ENCODE results near the gene SMAD4. TPM values are rescaled to one million over a fixed set of nuclear protein-coding genes. Genes with fewer than 3 reads are reported as not detected.
"Not testable (repeated sequence)": the region's sequence is repeated elsewhere in the genome, so short reads cannot be mapped to it uniquely, and the experiment has no call there.

Gene SMAD4
- total RNA-seq, 2 donors from 2014 or later: 132 to 133 TPM

DNA sequence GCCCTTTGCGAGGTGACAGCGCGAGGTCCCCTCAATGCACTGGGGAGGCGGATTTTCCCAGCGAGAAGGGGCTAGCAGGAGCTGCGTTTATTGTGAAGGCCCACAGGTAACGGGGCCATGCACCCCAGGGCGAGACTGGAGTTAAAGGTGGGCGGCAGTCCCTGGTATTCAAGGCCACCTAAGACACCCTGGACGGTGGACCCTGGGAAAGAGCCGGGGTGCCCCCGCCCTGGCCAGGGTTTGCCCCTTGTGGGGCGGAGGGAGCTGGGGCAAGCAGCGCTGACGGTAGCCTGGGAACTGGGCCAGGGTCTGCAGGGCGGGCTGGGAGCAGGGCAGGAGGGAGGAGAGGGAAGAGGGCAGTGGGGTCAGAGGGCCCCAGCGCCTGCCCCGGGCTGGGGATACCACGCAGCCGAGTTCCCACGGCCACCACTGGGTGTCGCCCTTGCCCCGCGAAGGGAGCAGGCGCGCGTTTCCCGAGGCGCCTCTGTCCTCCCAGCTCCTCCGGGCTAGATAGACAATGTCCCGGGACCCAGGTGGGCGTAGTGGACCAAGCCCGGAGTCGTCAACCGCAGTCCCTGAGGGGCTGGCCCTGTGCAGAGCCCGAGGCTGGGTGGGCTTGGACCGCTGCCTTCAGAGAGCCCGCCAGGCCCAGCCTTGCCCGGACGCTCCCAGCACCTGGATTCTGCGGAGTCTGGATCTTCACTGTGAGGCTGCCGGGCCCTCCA, 80.2 kb downstream of the SMAD4 start:
- DNase-seq: peak; percentile 94
- TF ChIP-seq, protein P1, sequence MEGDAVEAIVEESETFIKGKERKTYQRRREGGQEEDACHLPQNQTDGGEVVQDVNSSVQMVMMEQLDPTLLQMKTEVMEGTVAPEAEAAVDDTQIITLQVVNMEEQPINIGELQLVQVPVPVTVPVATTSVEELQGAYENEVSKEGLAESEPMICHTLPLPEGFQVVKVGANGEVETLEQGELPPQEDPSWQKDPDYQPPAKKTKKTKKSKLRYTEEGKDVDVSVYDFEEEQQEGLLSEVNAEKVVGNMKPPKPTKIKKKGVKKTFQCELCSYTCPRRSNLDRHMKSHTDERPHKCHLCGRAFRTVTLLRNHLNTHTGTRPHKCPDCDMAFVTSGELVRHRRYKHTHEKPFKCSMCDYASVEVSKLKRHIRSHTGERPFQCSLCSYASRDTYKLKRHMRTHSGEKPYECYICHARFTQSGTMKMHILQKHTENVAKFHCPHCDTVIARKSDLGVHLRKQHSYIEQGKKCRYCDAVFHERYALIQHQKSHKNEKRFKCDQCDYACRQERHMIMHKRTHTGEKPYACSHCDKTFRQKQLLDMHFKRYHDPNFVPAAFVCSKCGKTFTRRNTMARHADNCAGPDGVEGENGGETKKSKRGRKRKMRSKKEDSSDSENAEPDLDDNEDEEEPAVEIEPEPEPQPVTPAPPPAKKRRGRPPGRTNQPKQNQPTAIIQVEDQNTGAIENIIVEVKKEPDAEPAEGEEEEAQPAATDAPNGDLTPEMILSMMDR (conservative IDR thresholded peaks at IDR 0.05): peak; percentile 97
- peaks cover 3% of the 10 kb centered on the region for H3K27me3 Mint-ChIP-seq (ENCODE audit: insufficient read depth)
- Histone ChIP-seq H3K36me3 (ENCODE audit: control insufficient read depth, insufficient read depth, low read length) (no peaks in the 10 kb centered on the region), H3K4me3 (ENCODE audit: low read length) (no peak overlapping the region), H3K27ac (ENCODE audit: low read depth, low read length) (no peak overlapping the region), H3K9ac (ENCODE audit: extremely low read depth, low read length, poor library complexity, severe bottlenecking) (no peak overlapping the region), H3K27me3 (ENCODE audit: control insufficient read depth, insufficient read depth, low read length, poor library complexity, severe bottlenecking) (no peaks in the 10 kb centered on the region), H3K4me1 (ENCODE audit: control insufficient read depth, insufficient read depth, low read length) (peaks cover 2% of the 10 kb centered on the region), H3K9me3 (ENCODE audit: control insufficient read depth, low read length) (no peaks in the 10 kb centered on the region)
- 51 to 83% methylated on average over 20 to 42 of the region's 42 CpGs for WGBS, 2 experiments (ENCODE audit: insufficient coverage in 1 of 2, insufficient read length in 1 of 2)
- H3K27ac Mint-ChIP-seq: no peak overlapping the region
- no peak overlapping the region for H3K4me3 Mint-ChIP-seq
- no peaks in the 10 kb centered on the region for H3K36me3 Mint-ChIP-seq (ENCODE audit: low read depth)
- H3K4me1 Mint-ChIP-seq: no peaks in the 10 kb centered on the region
- H3K9me3 Mint-ChIP-seq: peaks cover 25% of the 10 kb centered on the region

DNA sequence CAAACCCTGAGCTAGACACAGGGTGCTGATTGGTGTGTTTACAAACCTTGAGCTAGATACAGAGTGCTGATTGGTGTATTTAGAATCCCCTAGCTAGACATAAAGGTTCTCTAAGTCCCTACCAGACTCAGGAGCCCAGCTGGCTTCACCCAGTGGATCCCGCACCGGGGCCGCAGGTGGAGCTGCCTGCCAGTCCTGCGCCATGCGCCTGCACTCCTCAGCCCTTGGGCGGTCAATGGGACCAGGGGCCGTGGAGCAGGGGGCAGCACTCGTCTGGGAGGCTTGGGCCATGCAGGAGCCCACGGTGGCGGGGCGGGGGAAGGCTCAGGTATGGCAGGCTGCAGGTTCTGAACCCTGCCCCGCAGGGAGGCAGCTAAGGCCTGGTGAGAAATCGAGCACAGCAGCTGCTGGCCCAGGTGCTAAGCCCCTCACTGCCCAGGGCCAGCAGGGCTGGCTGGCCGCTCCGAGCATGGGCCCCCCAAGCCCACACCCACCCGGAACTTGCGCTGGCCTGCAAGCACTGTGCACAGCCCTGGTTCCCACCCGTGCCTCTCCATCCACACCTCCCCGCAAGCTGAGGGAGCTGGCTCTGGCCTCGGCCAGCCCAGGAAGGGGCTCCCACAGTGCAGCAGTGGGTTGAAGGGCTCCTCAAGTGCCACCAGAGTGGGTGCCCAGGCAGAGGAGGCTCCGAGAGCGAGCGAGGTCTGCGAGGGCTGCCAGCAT, 81.8 kb downstream of the SMAD4 start:
- H3K4me1 Mint-ChIP-seq; H3K27ac Mint-ChIP-seq; H3K27me3 Mint-ChIP-seq (ENCODE audit: insufficient read depth); H3K27ac ChIP-seq (ENCODE audit: low read depth, low read length); H3K36me3 Mint-ChIP-seq (ENCODE audit: low read depth); H3K4me3 Mint-ChIP-seq; H3K27me3 ChIP-seq (ENCODE audit: control insufficient read depth, insufficient read depth, low read length, poor library complexity, severe bottlenecking); H3K36me3 ChIP-seq (ENCODE audit: control insufficient read depth, insufficient read depth, low read length); H3K9ac ChIP-seq (ENCODE audit: extremely low read depth, low read length, poor library complexity, severe bottlenecking); H3K9me3 ChIP-seq (ENCODE audit: control insufficient read depth, low read length); H3K4me3 ChIP-seq (ENCODE audit: low read length); H3K4me1 ChIP-seq (ENCODE audit: control insufficient read depth, insufficient read depth, low read length): not testable (repeated sequence)
- DNase-seq: peak; percentile 18
- H3K9me3 Mint-ChIP-seq: peaks cover 25% of the 10 kb centered on the region
- 97 to 100% methylated on average over 14 to 24 of the region's 24 CpGs for WGBS, 2 experiments (ENCODE audit: insufficient coverage in 1 of 2, insufficient read length in 1 of 2)

DNA sequence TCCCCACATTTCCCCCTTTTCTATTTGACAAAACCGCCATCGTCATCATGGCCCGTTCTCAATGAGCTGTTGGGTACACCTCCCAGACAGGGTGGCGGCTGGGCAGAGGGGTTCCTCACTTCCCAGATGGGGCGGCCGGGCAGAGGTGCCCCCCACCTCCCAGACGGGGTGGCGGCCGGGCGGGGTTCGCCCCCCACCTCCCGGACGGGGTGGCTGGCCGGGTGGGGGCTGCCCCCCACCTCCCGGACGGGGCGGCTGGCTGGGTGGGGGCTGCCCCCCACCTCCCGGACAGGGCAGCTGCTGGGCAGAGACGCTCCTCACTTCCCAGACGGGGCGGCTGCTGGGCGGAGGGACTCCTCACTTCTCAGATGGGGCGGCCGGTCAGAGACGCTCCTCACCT, 87.0 kb downstream of the SMAD4 start:
- not testable (repeated sequence) for H3K9ac ChIP-seq (ENCODE audit: extremely low read depth, low read length, poor library complexity, severe bottlenecking); H3K36me3 Mint-ChIP-seq (ENCODE audit: low read depth); H3K4me1 Mint-ChIP-seq; H3K27me3 Mint-ChIP-seq (ENCODE audit: insufficient read depth); H3K36me3 ChIP-seq (ENCODE audit: control insufficient read depth, insufficient read depth, low read length); H3K4me1 ChIP-seq (ENCODE audit: control insufficient read depth, insufficient read depth, low read length); H3K27me3 ChIP-seq (ENCODE audit: control insufficient read depth, insufficient read depth, low read length, poor library complexity, severe bottlenecking); H3K4me3 ChIP-seq (ENCODE audit: low read length); H3K9me3 ChIP-seq (ENCODE audit: control insufficient read depth, low read length); DNase-seq; H3K4me3 Mint-ChIP-seq; H3K27ac Mint-ChIP-seq; H3K27ac ChIP-seq (ENCODE audit: low read depth, low read length)
- peaks cover 52% of the 10 kb centered on the region for H3K9me3 Mint-ChIP-seq
- 96 to 100% methylated on average over 1 to 23 of the region's 25 CpGs for whole genome bisulfite sequencing, 2 experiments (ENCODE audit: insufficient coverage in 1 of 2, insufficient read length in 1 of 2)

DNA sequence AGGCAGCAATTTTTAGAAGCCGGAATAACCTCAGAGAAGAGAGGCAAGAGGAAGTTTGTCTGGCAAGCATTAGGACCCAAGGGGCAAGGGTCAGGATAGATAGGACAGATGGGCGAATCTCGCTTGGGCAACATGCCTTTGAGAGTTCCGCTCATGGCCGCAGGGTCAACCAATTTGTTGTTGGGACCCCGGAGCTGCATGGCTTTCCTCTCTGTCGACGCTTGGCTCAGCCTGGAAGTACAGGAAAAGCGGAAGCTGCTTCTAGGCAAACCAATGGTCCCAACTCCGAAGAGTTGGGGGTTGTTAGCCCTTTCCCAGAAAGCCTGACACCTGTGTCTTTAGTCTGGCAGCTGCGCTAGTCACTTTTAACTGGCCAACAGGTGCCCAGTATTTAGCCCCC, 89.5 kb downstream of the SMAD4 start:
- H3K9me3 Mint-ChIP-seq: peaks cover 42% of the 10 kb centered on the region
- H3K4me3 Mint-ChIP-seq; H3K36me3 ChIP-seq (ENCODE audit: control insufficient read depth, insufficient read depth, low read length); H3K27me3 Mint-ChIP-seq (ENCODE audit: insufficient read depth); H3K27ac ChIP-seq (ENCODE audit: low read depth, low read length); H3K27ac Mint-ChIP-seq; H3K36me3 Mint-ChIP-seq (ENCODE audit: low read depth); H3K9me3 ChIP-seq (ENCODE audit: control insufficient read depth, low read length); H3K4me1 ChIP-seq (ENCODE audit: control insufficient read depth, insufficient read depth, low read length); H3K4me1 Mint-ChIP-seq; DNase-seq; H3K9ac ChIP-seq (ENCODE audit: extremely low read depth, low read length, poor library complexity, severe bottlenecking); H3K4me3 ChIP-seq (ENCODE audit: low read length); H3K27me3 ChIP-seq (ENCODE audit: control insufficient read depth, insufficient read depth, low read length, poor library complexity, severe bottlenecking): not testable (repeated sequence)
- WGBS, 2 experiments (ENCODE audit: insufficient coverage in 1 of 2, insufficient read length in 1 of 2): 93 to 95% methylated on average over 10 to 11 of the region's 11 CpGs

DNA sequence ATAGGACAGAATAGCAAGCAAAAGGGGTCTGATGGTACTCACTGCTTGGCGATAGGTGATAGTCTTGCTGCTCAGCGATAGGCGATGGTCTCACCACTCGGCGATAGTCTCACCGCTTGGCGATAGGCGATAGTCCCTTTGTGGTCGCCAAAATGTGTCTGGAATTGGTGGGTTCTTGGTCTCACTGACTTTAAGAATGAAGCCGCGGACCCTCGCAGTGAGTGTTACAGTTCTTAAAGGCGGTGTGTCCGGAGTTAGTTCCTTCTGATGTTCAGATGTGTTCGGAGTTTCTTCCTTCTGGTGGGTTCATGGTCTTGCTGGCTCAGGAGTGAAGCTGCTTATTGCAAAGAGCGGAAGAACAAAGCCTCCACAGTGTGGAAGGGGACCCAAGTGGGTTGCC, 90.0 kb downstream of the SMAD4 start:
- not testable (repeated sequence) for H3K4me1 Mint-ChIP-seq; H3K27me3 Mint-ChIP-seq (ENCODE audit: insufficient read depth); H3K4me3 Mint-ChIP-seq; DNase-seq; H3K4me1 ChIP-seq (ENCODE audit: control insufficient read depth, insufficient read depth, low read length); H3K9me3 ChIP-seq (ENCODE audit: control insufficient read depth, low read length); H3K9ac ChIP-seq (ENCODE audit: extremely low read depth, low read length, poor library complexity, severe bottlenecking); H3K36me3 ChIP-seq (ENCODE audit: control insufficient read depth, insufficient read depth, low read length); H3K27ac ChIP-seq (ENCODE audit: low read depth, low read length); H3K27ac Mint-ChIP-seq; H3K36me3 Mint-ChIP-seq (ENCODE audit: low read depth); H3K27me3 ChIP-seq (ENCODE audit: control insufficient read depth, insufficient read depth, low read length, poor library complexity, severe bottlenecking); H3K4me3 ChIP-seq (ENCODE audit: low read length)
- 98 to 100% methylated on average over 11 to 16 of the region's 16 CpGs for WGBS, 2 experiments (ENCODE audit: insufficient coverage in 1 of 2, insufficient read length in 1 of 2)
- H3K9me3 Mint-ChIP-seq: peaks cover 40% of the 10 kb centered on the region
